GM12865 (cell line): ENCODE measurements around the gene ARHGEF25.
A peak's percentile ranks its signal among the peaks of the same experiment; 100 is the strongest.
"Not testable (repeated sequence)": the region's sequence is repeated elsewhere in the genome, so short reads cannot be mapped to it uniquely, and the experiment has no call there.

Experiments
- DNase-seq: peaks from one replicate; pipeline ENCODE4 v3.0.0; 2010; ENCODE audit warnings: low read depth
- H3K4me3 ChIP-seq: 2 replicates; pipeline ENCODE4 v1.5.1; 2011; ENCODE audit warnings: mild to moderate bottlenecking, low read depth, low read length, control low read depth
- CTCF ChIP-seq: IDR thresholded peaks from 2 replicates; pipeline ENCODE4 v1.5.1; 2011; ENCODE audit warnings: low read length, control low read depth, low read depth, inconsistent platforms; ENCODE audit not compliant: insufficient read depth; ENCODE audit errors: missing control alignments

ARHGEF25 gene

GRCh38 chr12:57611108-57611826, at the start of gene ARHGEF25:
Gene ARHGEF25, plus strand, starts transcription at chr12:57611435. Its CDS starts 460 bp downstream, at chr12:57611895.
- peak within 1 kb of the TSS; percentile 50 for H3K4me3 ChIP-seq
- no peak for DNase-seq

DNA sequence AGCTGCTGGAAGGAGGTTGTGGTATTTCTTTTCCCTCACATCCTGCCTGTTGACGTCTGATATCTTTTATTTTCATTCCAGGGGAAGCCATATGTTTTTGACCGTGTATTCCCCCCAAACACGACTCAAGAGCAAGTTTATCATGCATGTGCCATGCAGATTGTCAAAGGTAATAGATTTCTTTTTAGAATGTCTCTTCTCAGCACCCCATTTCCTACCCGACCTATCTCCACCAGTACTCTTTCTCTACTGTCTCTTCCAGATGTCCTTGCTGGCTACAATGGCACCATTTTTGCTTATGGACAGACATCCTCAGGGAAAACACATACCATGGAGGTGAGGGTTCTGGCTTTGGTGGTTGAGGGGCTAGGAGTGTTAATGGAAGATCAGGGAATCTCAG, 47.9 kb upstream of the ARHGEF25 start:
- DNase-seq = no peak
- no peak for TF ChIP-seq CTCF
- H3K4me3 ChIP-seq = no peak overlapping the region

More at GRCh38 chr12:57611108-57611826, at the start of gene ARHGEF25:
- TF ChIP-seq CTCF = no peak

DNA sequence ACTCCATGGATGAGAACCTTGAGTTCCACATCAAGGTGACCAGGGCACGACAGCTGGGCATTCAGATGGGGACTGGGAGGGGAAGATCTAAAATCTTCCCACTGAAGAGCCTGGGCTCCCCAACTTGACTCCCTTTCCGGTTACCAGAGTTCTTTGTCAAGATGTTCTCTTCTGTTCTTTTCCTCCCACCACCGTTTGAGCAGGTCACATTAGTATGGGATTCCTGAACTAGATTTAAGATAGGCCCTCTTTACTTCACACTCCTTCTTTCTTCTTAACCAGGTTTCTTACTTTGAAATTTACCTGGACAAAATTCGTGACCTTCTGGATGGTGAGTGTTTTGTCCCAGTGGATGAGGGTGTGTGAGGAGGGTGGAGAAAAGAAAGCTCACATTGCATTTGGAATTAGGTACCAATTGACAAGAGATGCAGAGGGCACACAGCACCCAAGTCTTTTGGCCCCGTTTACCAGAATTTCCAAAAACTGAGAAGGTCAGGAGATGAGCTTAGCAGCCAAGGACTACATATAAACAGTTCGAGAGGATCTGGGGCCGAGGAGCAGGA, 47.0 kb upstream of the ARHGEF25 start:
- TF ChIP-seq CTCF = no peak
- DNase-seq = no peak
- no peak overlapping the region for H3K4me3 ChIP-seq

DNA sequence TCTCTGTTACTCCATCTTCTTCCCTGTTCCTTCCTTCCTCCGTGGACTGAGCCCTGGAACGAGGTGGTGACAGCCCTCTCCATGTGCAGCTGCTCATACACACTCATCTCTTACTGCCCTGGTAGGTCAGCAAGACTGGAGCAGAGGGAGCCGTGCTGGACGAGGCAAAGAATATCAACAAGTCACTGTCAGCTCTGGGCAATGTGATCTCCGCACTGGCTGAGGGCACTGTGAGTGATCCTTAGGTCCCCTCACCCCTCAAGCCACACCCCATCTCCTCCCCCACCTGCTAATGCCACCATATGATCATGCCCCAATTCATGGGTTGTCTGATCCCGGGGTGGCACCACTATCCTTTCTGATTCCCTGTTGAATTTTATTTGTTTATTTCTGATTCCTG, 42.4 kb upstream of the ARHGEF25 start:
- no peak overlapping the region for H3K4me3 ChIP-seq
- DNase-seq = no peak
- no peak for TF ChIP-seq CTCF

GRCh38 chr12:57569858-57570257, 41.4 kb upstream of the ARHGEF25 start:
- TF ChIP-seq CTCF = no peak
- no peak overlapping the region for H3K4me3 ChIP-seq
- no peak for DNase-seq

- not testable (repeated sequence) for DNase-seq
Measured at GRCh38 chr12:57570438-57570837, 40.8 kb upstream of the ARHGEF25 start.

DNA sequence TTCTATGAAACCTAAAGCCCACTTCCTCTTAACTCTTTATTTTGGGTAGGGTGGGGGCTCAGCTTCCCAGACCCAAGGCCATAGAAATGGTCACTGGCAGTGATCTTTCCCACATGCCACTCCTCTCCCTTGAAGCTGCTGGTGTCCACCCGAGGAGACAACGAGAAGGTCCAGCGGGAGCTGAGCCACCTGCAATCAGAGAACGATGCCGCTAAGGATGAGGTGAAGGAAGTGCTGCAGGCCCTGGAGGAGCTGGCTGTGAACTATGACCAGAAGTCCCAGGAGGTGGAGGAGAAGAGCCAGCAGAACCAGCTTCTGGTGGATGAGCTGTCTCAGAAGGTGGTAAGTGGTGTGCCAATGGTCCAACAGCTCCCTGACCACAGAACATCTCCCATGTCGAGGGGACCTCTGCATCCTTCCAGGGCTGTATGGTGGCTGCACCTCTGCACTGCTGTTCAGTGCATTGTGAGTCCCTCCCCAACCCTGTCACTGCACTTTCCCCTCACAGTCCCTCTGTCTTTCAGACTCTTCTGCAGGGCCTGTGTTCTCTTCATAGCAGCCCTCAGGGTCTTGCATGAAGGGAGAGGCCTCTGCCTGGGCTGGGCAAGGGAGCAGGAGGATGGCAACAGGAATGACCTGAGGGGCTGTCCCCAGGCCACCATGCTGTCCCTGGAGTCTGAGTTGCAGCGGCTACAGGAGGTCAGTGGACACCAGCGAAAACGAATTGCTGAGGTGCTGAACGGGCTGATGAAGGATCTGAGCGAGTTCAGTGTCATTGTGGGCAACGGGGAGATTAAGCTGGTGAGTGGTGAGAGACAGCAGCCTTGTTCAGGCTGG, 39.1 kb upstream of the ARHGEF25 start:
- no peak for DNase-seq
- no peak overlapping the region for H3K4me3 ChIP-seq
- TF ChIP-seq CTCF = no peak

More at GRCh38 chr12:57570438-57570837, 40.8 kb upstream of the ARHGEF25 start:
- not testable (repeated sequence) for H3K4me3 ChIP-seq
